ENCODE results near the gene COL18A1.

The COL18A1 gene

GRCh38 chr21:45537111-45537745 is 132.3 kb downstream of the COL18A1 start:
- no peak overlapping the region for H3K4me3 ChIP-seq (ENCODE audit: low read depth, low read length)
- TF ChIP-seq, protein P1, sequence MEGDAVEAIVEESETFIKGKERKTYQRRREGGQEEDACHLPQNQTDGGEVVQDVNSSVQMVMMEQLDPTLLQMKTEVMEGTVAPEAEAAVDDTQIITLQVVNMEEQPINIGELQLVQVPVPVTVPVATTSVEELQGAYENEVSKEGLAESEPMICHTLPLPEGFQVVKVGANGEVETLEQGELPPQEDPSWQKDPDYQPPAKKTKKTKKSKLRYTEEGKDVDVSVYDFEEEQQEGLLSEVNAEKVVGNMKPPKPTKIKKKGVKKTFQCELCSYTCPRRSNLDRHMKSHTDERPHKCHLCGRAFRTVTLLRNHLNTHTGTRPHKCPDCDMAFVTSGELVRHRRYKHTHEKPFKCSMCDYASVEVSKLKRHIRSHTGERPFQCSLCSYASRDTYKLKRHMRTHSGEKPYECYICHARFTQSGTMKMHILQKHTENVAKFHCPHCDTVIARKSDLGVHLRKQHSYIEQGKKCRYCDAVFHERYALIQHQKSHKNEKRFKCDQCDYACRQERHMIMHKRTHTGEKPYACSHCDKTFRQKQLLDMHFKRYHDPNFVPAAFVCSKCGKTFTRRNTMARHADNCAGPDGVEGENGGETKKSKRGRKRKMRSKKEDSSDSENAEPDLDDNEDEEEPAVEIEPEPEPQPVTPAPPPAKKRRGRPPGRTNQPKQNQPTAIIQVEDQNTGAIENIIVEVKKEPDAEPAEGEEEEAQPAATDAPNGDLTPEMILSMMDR (IDR thresholded peaks at IDR 0.05; ENCODE audit: borderline replicate concordance, insufficient read depth, low read depth, low read length), result no peak

GRCh38 chr21:45537746-45538291 is 132.9 kb downstream of the COL18A1 start:
- H3K4me3 ChIP-seq (ENCODE audit: low read depth, low read length), result no peak overlapping the region
- TF ChIP-seq, protein P1 (IDR thresholded peaks at IDR 0.05; ENCODE audit: borderline replicate concordance, insufficient read depth, low read depth, low read length), result no peak

DNA sequence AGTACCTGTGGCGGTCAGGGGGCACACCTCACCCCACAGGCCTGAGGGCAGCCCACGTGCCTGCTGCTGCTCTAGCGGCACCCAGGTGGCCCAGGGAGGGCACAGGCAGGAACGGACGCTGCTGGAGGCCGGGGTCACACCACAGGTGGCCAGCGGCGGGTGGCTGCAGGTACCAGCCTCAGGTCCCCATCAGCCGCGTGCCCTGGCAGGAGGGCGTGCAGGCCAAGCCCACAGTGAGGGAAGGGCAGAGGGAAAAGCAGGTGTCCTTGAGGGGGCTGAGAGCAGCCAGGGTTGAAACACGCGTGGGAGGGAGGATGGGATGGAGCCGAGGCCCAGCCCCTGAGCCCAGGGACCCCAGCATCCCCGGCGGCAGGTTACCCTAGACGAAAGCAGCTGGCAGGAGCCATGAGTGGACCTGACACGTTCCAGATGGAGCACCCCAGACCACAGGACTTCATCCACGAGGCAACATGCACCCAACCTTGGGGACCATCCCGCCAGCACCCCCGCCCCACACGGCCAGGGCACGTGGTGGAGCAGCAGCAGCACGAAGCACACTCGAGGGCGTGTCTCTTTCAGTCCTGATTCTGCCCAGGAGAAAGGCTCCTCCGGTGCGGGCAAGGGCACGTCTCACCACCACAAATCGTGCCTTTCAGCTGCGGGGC is 133.5 kb downstream of the COL18A1 start:
- H3K4me3 ChIP-seq (ENCODE audit: low read depth, low read length), result no peak overlapping the region

GRCh38 chr21:45539046-45539795 is 134.3 kb downstream of the COL18A1 start:
- TF ChIP-seq, protein P1 (IDR thresholded peaks at IDR 0.05; ENCODE audit: borderline replicate concordance, insufficient read depth, low read depth, low read length), result no peak

More for the DNA sequence above, 133.5 kb downstream of the COL18A1 start:
- TF ChIP-seq, protein P1 (IDR thresholded peaks at IDR 0.05; ENCODE audit: borderline replicate concordance, insufficient read depth, low read depth, low read length), result no peak

DNA sequence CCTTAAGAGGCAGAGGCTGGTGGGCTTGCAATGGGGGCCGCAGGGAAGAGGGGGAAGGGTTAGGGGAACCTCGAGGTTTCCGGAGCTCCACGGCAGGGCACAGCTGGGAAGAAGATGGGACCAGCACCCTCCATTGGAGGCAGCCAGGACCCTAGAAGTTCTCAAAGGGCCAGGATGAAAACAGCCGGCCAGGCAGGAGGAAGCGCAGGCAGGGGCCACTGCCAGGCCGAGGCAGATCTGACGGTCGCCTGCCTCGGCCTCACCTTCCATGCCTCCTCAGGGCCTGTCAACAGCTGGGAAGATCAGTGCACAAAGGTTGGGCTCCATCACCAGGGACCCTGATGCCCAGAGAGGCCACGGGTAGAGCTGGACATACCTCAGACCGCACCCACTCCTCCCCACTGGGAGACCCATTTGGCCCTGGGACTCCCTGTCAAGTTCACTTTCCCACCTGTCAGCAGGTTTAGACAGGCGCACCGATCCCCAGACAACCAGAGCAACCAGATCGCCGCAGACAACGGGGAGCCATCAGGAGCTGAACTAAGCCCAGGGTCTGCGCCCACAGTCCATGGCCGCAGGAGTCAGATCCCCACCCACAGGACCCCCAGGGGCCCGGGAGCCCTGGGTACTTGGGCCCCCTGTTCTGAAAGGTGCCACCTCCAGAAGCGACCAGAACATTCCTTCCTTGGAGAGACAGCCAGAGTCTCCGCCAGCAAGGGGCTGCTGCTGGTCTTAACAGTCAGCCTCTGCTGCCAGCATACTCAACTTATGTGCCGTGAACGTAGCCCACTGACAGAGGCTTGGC is 135.0 kb downstream of the COL18A1 start:
- TF ChIP-seq, protein P1 (IDR thresholded peaks at IDR 0.05; ENCODE audit: borderline replicate concordance, insufficient read depth, low read depth, low read length), result no peak
- no peak overlapping the region for H3K4me3 ChIP-seq (ENCODE audit: low read depth, low read length)

More at GRCh38 chr21:45539046-45539795, 134.3 kb downstream of the COL18A1 start:
- no peak overlapping the region for H3K4me3 ChIP-seq (ENCODE audit: low read depth, low read length)

GRCh38 chr21:45540601-45540970 is 135.6 kb downstream of the COL18A1 start:
- peak overlapping the region; percentile 67 for H3K4me3 ChIP-seq (ENCODE audit: low read depth, low read length)
- TF ChIP-seq, protein P1 (IDR thresholded peaks at IDR 0.05; ENCODE audit: borderline replicate concordance, insufficient read depth, low read depth, low read length), result no peak
